Skeletal muscle tissue (tissue), 4 donors: Measurements from ENCODE around the gene HOXA11. TPM values are rescaled to one million over a fixed set of nuclear protein-coding genes. Genes with fewer than 3 reads are reported as not detected.
A peak's percentile ranks its signal among the peaks of the same experiment; 100 is the strongest.

Source experiments
- H3K27ac ChIP-seq: one replicate; pipeline ENCODE4 v1.7.0; 2013; ENCODE audit warnings: mild to moderate bottlenecking, low read depth, low read length, inconsistent platforms
- H3K27me3 ChIP-seq, 3 donors: one replicate each; pipeline ENCODE4 v1.7.0; 2013; ENCODE audit warnings: low read length in 3 of 3; ENCODE audit not compliant: control insufficient read depth in 3 of 3, insufficient read depth in 3 of 3
- H3K36me3 ChIP-seq, 3 donors: one replicate each; pipeline ENCODE4 v1.7.0; 2013; ENCODE audit warnings: low read length in 3 of 3; ENCODE audit not compliant: control insufficient read depth in 3 of 3, insufficient read depth in 3 of 3
- H3K4me1 ChIP-seq, 3 donors: one replicate each; pipeline ENCODE4 v1.7.0; 2013; ENCODE audit warnings: low read length in 3 of 3, mild to moderate bottlenecking in 3 of 3; ENCODE audit not compliant: control insufficient read depth in 3 of 3, insufficient read depth in 3 of 3
- H3K4me3 ChIP-seq, 3 donors: one replicate each; pipeline ENCODE4 v1.7.0; 2013; ENCODE audit warnings: low read length in 3 of 3
- H3K9ac ChIP-seq, 3 donors: one replicate each; pipeline ENCODE4 v1.7.0; 2013; ENCODE audit warnings: low read length in 3 of 3, mild to moderate bottlenecking in 3 of 3, moderate library complexity in 2 of 3, low read depth in 1 of 3
- H3K9me3 ChIP-seq, 3 donors: one replicate each; pipeline ENCODE4 v1.7.0; 2013; ENCODE audit warnings: low read length in 3 of 3; ENCODE audit not compliant: control insufficient read depth in 3 of 3
- total RNA-seq: library from RNA; depleted of rRNA; stranded (reverse); fragments of >200 nt; gene quantifications from one replicate; pipeline ENCODE4 v1.2.3, GENCODE V29; 2014
- donor health status: Osteomylitis.

HOXA11 gene
- total RNA-seq, 1 donor from 2014 or later: 2.1 TPM

- Histone ChIP-seq H3K27me3 (peaks cover 27 to 74% (median 50%) of the 10 kb centered on the region in 3 donors), H3K36me3 (no peaks in the 10 kb centered on the region), H3K4me1 (peaks cover 3 to 35% (median 19%) of the 10 kb centered on the region in 3 donors), H3K9ac (peak overlapping the region in 1 of 3 donors; percentile 92), H3K4me3 (peak overlapping the region in 1 of 3 donors; percentile 63), H3K27ac (no peak overlapping the region), H3K9me3 (peaks cover 0 to 3% (median 0%) of the 10 kb centered on the region in 3 donors)
These were observed 8.9 kb upstream of the HOXA11 start for GRCh38 chr7:27194002-27194352.

DNA sequence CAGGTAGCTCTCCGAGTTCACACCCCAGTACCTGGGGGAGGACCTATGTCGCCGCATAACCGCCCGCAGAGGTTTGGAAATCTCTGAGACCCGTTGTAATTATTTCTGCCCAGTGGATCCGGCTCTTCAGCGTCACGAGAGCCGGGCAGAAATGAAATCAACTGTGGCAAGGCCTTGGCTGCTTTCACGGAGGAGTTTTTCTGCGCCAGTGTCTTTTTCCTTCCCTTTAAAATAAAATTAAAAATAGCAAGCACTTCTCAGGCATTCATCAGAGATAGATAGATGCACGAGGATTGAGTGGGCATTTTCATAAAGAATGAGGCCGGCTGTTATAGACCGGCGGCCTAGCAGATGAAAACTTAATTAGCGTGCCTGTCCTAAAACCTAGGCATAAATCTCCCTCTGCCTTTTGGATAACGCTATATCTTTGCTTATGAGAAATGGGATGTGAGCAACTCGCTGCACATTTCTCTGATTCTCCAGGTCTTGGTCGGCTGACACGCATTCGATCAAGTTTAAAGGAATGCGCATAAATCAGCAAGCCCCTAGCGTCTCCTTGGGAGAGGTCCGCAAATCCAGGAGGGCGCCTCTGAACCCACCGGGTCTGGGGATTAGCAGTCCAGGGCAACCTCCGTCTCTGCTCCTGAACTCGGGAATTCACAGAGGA lies 8.4 kb upstream of the HOXA11 start:
- Histone ChIP-seq H3K4me1 (peaks cover 2 to 38% (median 19%) of the 10 kb centered on the region in 3 donors), H3K27me3 (peaks cover 23 to 72% (median 45%) of the 10 kb centered on the region in 3 donors), H3K9ac (peak overlapping the region in 2 of 3 donors; percentile 52 to 92), H3K27ac (peak overlapping the region; percentile 56), H3K36me3 (no peaks in the 10 kb centered on the region), H3K4me3 (peak overlapping the region in 2 of 3 donors; percentile 51 to 78), H3K9me3 (peaks cover 0 to 3% (median 0%) of the 10 kb centered on the region in 3 donors)

DNA sequence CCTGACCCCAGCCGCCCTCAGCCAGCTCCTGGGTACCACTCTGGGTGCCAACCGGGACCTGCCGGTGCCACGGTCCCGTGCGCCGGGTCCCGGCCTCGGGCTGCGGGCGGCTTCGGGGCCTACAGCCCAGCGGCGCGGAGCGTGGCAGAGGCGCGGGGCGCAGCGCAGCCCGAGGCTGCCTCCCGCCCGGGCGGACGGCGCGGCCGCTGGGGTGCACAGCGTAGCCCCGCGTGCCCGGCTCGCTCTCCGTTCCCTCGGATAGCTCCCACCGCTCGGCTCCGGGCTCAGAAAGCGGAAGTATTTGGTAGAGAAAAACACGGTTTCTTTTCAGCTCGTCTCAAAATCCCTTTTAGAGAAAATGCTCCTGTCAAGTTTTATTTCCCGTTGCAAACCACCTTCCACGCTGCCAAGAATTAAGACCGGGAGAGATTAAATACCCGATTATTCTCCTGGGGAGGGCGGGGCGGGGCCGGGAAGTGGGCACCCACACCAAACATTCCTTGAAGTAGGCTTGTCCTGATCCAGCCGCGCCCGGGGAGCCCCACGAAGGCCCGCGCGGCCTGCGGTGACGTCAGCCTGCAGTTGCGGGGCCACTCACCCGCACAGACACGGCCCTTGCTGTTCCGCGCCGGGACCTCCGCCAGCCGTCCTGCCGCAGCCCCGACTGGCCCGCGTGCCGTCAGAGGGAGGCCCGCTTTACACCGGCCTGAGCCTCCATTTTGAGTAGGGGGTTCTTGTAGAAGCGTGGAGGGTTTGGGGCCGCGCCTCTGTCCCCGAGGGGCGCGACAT lies 7.7 kb upstream of the HOXA11 start:
- Histone ChIP-seq H3K27ac (peak overlapping the region; percentile 56), H3K36me3 (no peaks in the 10 kb centered on the region), H3K9ac (peak overlapping the region in 2 of 3 donors; percentile 56 to 92), H3K9me3 (peaks cover 0 to 2% (median 0%) of the 10 kb centered on the region in 3 donors), H3K27me3 (peaks cover 20 to 72% (median 38%) of the 10 kb centered on the region in 3 donors), H3K4me3 (peak overlapping the region; percentile 23 to 78 (median 51)), H3K4me1 (peaks cover 2 to 42% (median 16%) of the 10 kb centered on the region in 3 donors)

- peak overlapping the region in 2 of 3 donors; percentile 56 to 92 for H3K9ac ChIP-seq
- H3K4me3 ChIP-seq: peak overlapping the region in 2 of 3 donors; percentile 51 to 78
- peaks cover 20 to 71% (median 32%) of the 10 kb centered on the region in 3 donors for H3K27me3 ChIP-seq
- H3K4me1 ChIP-seq: peaks cover 2 to 42% (median 16%) of the 10 kb centered on the region in 3 donors
- no peaks in the 10 kb centered on the region for H3K9me3 ChIP-seq
- peak overlapping the region; percentile 56 for H3K27ac ChIP-seq
- no peaks in the 10 kb centered on the region for H3K36me3 ChIP-seq
These were observed 7.0 kb upstream of the HOXA11 start for GRCh38 chr7:27191833-27192545.

DNA sequence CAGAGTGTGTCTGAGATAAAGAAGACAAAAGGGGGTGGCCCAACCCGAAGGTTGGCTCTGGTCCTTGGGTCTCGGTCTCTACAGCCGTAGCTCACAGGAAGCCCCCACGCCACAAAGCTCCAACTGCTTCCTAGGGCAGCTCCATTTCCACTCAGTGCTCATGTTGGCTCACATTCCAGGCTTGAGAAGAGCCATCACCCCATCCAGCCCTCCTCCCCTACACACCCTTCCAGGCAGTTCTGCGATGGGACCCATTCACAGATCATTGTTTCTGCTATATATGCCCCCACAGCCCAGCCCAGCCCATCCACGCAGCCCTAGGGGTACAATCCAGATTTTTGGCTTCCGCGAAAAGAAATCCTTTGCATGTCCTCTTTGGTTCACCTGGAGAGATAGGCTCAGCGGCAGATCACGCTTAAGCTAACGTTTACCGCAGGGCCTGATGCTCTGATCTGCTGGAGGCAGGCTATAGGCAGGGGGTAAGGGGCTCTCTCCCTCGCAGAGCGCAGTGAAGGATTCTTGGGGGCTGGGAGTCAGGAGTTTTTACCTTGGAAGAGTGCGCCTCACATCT lies 6.2 kb upstream of the HOXA11 start:
- Histone ChIP-seq H3K9me3 (no peaks in the 10 kb centered on the region), H3K36me3 (no peaks in the 10 kb centered on the region), H3K27ac (no peak overlapping the region), H3K4me3 (peak overlapping the region in 1 of 3 donors; percentile 78), H3K9ac (peak overlapping the region in 2 of 3 donors; percentile 23 to 92), H3K4me1 (peaks cover 0 to 43% (median 16%) of the 10 kb centered on the region in 3 donors), H3K27me3 (peaks cover 21 to 69% (median 33%) of the 10 kb centered on the region in 3 donors)

- H3K36me3 ChIP-seq: no peaks in the 10 kb centered on the region
- peak overlapping the region in 1 of 3 donors; percentile 92 for H3K9ac ChIP-seq
- H3K4me3 ChIP-seq: no peak overlapping the region
- peaks cover 0 to 53% (median 26%) of the 10 kb centered on the region in 3 donors for H3K4me1 ChIP-seq
- peak overlapping the region; percentile 12 for H3K27ac ChIP-seq
- no peaks in the 10 kb centered on the region for H3K9me3 ChIP-seq
- peaks cover 32 to 70% (median 41%) of the 10 kb centered on the region in 3 donors for H3K27me3 ChIP-seq
These were observed 5.1 kb upstream of the HOXA11 start for GRCh38 chr7:27189997-27190748.

DNA sequence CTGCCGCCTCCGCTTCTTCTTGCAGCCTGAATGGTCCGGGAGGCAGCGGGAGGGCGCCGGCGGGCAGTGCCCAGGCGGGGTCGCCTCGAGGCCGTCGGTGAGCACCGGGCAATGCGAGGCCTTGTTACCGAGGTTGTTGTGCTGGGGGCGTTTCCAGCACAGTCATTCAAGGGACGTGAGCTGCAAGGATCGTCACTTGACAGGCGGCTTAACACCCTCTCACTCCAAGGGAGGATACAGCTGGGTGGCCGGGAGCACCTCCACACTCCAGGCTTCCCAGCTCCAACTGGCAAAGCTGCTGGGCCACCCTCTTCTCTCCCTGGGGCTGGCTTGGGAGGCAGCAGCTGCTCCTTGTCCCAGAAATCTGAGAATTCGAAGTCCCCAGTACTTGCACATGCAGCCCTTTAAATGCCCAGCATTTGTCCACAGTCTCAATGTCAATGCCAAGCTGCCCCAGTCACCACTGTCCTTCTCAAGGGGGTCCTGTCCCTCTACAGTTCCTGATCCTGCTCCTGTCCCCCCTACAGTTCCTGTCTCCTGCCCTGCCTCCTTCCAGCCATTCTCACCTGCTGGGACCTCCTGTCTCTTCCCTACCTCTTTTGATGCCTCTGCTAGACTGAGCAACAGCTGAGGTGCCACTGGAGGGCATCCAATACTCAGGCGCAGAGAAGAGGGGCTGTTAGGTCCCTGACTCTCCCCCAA lies 4.4 kb upstream of the HOXA11 start:
- H3K4me1 ChIP-seq: peaks cover 5 to 57% (median 32%) of the 10 kb centered on the region in 3 donors
- H3K9ac ChIP-seq: peak overlapping the region in 2 of 3 donors; percentile 56 to 87
- peaks cover 30 to 69% (median 40%) of the 10 kb centered on the region in 3 donors for H3K27me3 ChIP-seq
- H3K27ac ChIP-seq: peak overlapping the region; percentile 36
- H3K4me3 ChIP-seq: peak overlapping the region in 2 of 3 donors; percentile 20 to 64
- no peaks in the 10 kb centered on the region for H3K9me3 ChIP-seq
- no peaks in the 10 kb centered on the region for H3K36me3 ChIP-seq

DNA sequence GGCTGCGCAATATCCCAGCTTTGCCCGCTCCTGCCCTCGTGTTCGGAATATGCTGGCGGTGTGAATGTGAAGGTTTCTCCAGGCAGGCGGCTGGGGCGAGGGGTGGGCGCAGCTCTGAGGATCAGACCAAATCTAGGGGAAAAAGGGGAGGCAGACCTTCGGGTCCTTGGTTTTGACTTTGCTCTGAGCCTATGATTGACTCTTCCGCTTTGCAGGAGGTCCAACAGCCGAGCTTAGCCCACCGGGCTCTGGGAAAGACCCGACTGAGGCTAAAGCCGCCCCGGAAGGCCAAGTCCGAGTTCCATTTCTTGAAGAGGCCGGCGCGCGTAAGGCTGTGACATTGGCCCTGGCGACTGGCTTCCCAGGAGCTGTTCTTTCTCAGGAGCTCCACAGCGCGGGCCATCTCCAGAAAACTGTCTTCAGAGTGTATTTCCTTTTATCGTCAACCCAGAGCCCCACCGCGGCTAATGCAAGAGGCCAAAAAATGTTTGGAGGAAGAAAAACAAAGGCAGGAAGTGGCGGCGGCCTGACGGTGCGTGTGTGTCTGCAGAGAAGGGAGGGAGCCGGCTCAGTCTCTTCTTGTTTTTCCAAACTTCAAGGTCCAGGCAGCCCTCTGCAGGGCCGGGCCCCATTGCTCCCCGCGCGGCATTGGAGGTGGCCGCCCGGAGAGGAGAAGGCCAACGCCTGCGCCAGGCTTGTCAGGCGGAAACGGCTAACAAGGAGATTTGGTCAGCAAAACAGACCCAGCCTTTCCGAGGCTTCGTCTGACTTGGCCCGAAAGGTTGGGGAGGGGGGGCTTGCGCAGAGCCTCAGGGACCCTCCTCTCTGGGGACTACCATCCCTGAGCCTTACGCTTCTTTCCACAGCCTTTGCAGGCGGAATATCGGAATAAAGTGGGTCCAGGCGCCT lies 3.6 kb upstream of the HOXA11 start:
- peak overlapping the region; percentile 36 for H3K27ac ChIP-seq
- peak overlapping the region in 2 of 3 donors; percentile 45 to 64 for H3K4me3 ChIP-seq
- peaks cover 10 to 57% (median 38%) of the 10 kb centered on the region in 3 donors for H3K4me1 ChIP-seq
- peaks cover 27 to 63% (median 38%) of the 10 kb centered on the region in 3 donors for H3K27me3 ChIP-seq
- no peaks in the 10 kb centered on the region for H3K9me3 ChIP-seq
- H3K36me3 ChIP-seq: no peaks in the 10 kb centered on the region
- H3K9ac ChIP-seq: peak overlapping the region in 2 of 3 donors; percentile 56 to 87
